Measurements from ENCODE around the gene ACOT11.

ACOT11 gene

DNA sequence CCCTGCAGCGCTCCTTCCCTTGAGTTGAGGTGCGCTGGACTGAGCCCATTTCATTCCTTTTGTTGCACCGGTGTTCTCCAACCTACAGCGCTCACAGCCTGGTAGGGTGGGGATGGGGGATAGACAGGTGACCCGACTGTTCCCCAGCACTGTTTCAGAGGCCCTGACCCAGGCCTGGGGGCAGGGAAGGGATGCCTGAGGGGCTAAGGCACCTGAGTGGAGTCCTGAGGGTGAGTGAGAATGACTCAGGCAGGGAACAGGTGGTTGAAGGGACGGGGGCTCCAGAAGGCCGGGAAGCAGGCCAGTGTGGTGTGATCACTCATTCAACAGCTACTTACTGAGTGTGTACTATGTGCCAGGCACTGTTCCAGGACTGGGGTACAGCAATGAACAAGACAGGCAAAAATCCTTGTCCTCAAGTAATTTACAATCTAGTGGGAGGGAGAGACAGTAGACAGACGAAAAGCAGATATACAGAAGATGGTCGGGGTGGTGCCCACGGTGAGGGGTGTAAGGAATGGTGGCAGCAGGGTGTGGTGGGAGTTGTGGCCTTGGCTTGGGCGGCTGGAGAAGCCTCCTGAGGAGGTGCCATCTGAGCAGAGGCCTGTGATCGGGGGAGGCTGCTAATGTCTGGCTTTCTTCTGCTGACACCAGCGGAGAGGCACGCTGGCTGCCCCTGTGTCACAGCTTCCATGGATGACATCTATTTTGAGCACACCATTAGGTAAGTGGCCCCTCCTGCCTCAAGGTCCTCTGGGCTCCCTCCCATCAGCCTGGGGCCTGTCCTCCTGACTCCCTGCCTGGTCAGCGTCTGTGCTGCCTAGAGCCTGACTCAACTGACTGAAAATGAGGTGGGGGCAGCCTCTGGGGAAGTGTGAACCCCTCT is 37.4 kb downstream of the ACOT11 start:
- DNase-seq (ENCODE audit: low read depth, low spot score) = no peak

- no peak for DNase-seq (ENCODE audit: low read depth, low spot score)
These were observed 40.3 kb downstream of the ACOT11 start for GRCh38 chr1:54588377-54588776.

GRCh38 chr1:54591127-54591756 is 43.2 kb downstream of the ACOT11 start:
- no peak for DNase-seq (ENCODE audit: low read depth, low spot score)

DNA sequence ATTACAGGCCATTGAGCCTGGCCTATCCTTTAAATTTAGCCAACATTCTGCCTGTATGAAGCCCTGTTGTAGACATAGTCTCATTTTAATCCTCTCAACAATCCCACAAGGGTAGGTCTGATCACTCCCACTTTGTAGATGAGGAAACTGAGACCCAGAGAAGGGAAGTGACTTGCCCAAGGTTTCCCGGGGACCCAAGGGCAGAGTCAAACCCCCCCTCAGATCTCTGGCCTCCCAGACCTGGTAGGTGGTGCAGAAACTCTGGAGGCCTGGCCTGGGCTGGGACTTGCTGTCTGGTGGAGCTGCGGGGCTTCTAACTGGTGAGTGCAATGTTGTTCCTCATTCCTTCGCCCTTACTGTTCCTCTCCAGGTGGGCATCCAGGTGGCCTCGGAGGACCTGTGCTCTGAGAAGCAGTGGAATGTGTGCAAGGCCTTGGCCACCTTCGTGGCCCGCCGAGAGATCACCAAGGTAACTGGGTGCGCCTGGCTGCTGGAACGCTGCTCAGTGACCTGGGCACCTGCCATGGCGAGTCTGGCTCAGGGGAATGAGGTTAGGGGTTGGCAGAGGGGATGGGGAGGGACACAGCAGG is 45.6 kb downstream of the ACOT11 start:
- no peak for DNase-seq (ENCODE audit: low read depth, low spot score)

GRCh38 chr1:54594463-54594862 is 46.4 kb downstream of the ACOT11 start:
- no peak for DNase-seq (ENCODE audit: low read depth, low spot score)

- no peak for DNase-seq (ENCODE audit: low read depth, low spot score)
These were observed 48.0 kb downstream of the ACOT11 start for GRCh38 chr1:54595956-54596498.

DNA sequence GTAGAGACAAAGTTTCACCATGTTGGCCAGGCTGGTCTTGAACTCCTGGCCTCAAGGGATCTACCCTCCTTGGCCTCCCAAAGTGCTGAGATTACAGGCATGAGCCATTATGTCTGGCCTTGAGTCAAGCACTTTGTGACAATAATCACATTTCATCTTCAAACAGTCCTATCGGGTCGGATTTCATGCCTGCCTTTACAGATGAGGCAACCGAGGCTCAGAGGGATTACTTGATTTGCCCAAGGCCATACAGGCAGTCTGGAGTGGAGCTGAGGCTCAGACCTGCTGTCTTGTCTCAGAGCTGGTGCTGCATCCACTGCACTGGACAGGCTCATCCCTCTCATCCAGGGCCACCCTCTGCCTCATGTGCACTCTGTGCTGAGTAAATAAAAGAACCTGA is 48.7 kb downstream of the ACOT11 start:
- DNase-seq (ENCODE audit: low read depth, low spot score) = no peak

GRCh38 chr1:54597455-54598030 is 49.5 kb downstream of the ACOT11 start:
- DNase-seq (ENCODE audit: low read depth, low spot score) = no peak

GRCh38 chr1:54599211-54599823 is 51.3 kb downstream of the ACOT11 start:
- DNase-seq (ENCODE audit: low read depth, low spot score) = no peak

GRCh38 chr1:54600947-54601721 is 53.1 kb downstream of the ACOT11 start:
- DNase-seq (ENCODE audit: low read depth, low spot score) = no peak

DNA sequence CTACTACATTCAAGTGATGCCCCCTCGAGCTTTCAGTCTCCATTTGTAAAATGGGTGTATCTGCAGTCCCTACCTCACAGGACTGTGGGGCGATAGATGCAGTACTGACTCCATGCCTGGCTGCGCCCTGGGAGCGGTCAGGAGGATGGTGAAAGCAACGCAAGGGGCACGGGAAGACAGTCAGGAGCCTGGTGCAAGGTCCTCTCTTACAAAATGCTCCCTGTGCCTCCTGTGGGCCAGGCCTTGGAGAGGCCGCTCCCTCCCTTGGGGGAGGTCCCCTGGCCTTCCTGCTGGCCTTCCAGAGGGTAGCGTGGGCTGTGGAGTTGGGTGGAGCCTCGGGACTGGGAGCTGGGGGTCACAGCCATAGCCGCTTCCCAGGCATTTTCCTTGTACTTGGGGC is 53.7 kb downstream of the ACOT11 start:
- no peak for DNase-seq (ENCODE audit: low read depth, low spot score)

GRCh38 chr1:54602554-54602953 is 54.5 kb downstream of the ACOT11 start:
- no peak for DNase-seq (ENCODE audit: low read depth, low spot score)

- DNase-seq (ENCODE audit: low read depth, low spot score) = no peak
These were observed 55.2 kb downstream of the ACOT11 start for GRCh38 chr1:54603241-54603640.

- no peak for DNase-seq (ENCODE audit: low read depth, low spot score)
These were observed 56.0 kb downstream of the ACOT11 start for GRCh38 chr1:54604051-54604450.

DNA sequence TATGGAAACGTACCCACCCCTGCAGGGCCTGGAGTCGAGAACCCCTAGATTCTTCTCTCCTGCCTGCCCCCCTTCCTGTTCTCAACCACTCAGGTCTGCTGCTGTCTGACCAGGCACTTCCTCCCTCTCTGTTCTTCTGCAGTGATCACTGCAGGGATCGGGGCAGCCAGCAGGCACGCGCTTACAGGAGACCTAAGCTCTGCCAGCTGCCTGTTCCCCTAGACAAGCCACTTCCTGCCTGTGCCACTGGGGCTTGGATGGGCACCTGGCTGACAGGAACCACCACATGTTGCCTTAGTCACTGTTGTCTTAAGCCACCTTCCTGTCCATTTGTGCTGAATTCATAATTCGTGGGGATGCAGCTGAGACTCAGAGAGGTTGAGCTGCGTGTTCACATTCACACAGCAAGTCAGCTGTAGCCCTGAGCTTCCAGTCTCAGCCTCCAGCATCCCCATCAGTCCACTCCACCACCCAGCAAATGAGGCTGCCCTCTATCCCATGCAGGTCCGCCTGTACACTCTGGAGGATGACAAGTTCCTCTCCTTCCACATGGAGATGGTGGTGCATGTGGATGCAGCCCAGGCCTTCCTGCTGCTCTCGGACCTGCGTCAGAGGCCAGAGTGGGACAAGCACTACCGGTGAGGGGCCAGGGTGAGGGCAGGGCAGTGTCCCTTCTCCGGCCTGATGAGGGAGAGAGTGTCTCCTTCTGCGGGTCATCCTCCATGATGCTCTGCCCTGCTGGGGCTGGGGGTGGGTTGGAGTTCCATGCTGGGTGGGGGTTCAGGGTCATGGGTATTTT is 56.7 kb downstream of the ACOT11 start:
- DNase-seq (ENCODE audit: low read depth, low spot score) = no peak

- no peak for DNase-seq (ENCODE audit: low read depth, low spot score)
These were observed 58.3 kb downstream of the ACOT11 start for GRCh38 chr1:54606096-54606989.

DNA sequence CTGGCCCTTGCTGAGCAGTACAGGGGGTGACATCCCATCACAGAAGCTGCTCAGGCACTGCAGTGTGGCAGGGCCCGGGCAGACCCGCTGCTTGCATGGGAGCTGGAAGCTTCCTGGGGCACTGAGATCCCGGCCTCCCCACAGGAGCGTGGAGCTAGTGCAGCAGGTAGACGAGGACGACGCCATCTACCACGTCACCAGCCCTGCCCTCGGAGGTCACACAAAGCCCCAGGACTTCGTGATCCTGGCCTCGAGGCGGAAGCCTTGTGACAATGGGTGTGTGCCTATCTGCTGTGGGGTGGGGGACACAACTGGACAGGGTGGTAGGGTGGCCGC is 58.9 kb downstream of the ACOT11 start:
- no peak for DNase-seq (ENCODE audit: low read depth, low spot score)

DNA sequence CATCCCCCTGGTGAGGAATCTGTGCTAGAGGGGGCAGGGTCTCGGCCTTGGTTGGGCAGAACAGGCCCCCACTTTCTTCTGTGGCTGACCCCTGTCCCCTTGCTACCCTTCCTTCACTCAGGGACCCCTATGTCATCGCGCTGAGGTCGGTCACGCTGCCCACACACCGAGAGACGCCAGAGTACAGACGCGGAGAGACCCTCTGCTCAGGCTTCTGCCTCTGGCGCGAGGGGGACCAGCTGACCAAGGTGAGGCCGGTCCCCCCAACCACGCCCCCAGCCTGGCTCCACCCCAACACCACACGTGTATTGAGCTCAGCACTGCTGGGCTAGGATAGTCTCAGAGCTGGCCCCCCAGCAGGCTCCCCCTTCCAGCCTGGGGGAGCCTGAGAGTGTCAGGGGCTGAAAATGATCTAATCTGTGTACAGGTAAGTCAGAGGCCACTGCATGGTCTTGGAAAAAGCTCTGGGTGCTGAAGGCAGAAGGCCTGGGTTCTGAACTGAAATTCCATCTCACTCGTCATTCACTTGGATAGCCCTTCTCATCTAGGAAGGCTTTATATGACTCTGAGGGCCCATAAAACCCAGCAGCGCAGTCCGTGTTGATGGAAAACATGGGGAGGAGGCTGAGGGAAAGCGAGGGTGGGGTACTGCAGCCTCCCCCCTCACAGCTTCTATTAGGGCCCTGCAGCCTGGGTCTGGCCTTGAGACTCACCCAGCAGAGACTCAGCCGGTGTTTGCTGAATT is 60.0 kb downstream of the ACOT11 start:
- no peak for DNase-seq (ENCODE audit: low read depth, low spot score)
